SK-MEL-5 (cell line): ENCODE data around the gene CEACAM19. TPM values are rescaled to one million over a fixed set of nuclear protein-coding genes. Genes with fewer than 3 reads are reported as not detected.
A peak's percentile ranks its signal among the peaks of the same experiment; 100 is the strongest.

Experiments
- DNase-seq: peaks from one replicate; pipeline ENCODE4 v3.0.0-alpha.2; 2016; ENCODE audit warnings: low read depth, low spot score
- in situ Hi-C: cut with HindIII; loops from 2 replicates; pipeline ENCODE4 v1.10.0; 2016; ENCODE audit warnings: low sequenced_read_pairs, high pct_unique_total_duplicates, low pct_unique_long_range_greater_than_20kb
- total RNA-seq: library from RNA; depleted of rRNA; stranded (reverse); fragments of >200 nt; shearing (Covaris generic); gene quantifications from 2 replicates; pipeline ENCODE4 v1.2.3, GENCODE V29; 2014

CEACAM19 gene
- total RNA-seq, 1 experiment from 2014 or later = 0.16 TPM

DNA sequence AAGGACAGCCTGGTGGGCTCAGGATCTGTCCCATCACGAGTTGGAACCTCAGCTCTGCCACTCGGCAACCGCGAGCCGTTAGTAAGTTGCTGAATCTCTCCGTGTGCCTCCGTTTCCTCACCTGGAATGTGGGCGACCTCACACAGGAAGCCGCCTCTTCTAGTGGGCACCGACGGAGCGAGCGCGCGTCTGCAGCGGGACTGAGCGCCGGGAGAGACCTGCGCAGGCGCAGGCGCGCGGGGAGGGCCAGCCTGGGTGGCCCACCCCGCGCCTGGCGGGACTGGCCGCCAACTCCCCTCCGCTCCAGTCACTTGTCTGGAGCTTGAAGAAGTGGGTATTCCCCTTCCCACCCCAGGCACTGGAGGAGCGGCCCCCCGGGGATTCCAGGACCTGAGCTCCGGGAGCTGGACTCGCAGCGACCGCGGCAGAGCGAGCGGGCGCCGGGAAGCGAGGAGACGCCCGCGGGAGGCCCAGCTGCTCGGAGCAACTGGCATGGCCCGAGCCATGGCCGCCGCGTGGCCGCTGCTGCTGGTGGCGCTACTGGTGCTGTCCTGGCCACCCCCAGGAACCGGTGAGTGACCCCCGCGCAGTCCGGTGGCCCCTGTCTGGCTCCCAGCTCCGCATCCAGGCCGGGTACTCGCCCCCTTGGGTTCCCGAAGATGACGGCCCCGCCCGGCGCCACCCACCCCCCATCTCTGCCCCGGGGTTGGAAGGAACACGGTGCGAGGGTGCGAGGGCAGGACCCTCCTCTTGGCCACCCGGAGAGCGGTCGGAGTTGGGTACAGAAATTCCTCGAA is 27.5 kb upstream of the CEACAM19 start, which contains the start of gene PVR:
Gene PVR, plus strand, starts transcription at position 306 of the 797 bp plus-strand sequence. Its CDS starts 187 bp downstream, at position 493.
- in situ Hi-C loops = no loop called here
- peak; percentile 68 for DNase-seq

DNA sequence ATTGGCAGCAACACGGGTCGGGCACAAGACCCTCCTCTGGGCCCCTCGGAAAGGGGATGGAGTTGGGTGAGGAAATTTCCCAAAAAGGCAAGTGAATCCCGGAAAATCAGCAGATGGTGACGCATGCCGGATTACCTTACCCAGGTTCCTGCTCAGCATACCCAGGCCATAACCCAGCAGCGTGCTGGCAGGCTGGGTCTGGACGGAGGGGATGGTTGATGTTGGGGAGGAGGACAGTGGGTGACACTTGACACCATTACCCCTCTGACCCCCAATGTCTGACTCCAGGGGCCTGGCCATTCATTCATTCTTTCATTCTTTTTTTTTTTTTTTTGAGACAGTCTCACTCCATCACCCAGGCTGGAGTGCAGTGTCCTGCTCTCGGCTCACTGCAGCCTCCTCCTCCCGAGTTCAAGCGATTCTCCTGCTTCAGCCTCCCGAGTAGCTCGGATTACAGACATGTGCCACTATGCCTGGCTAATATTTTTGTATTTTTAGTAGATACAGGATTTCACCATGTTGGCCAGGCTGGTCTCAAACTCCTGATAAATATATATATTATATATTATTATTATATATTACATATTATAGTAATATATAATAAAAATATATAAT is 26.8 kb upstream of the CEACAM19 start:
- in situ Hi-C loops = no loop called here
- peak; percentile 37 for DNase-seq

DNA sequence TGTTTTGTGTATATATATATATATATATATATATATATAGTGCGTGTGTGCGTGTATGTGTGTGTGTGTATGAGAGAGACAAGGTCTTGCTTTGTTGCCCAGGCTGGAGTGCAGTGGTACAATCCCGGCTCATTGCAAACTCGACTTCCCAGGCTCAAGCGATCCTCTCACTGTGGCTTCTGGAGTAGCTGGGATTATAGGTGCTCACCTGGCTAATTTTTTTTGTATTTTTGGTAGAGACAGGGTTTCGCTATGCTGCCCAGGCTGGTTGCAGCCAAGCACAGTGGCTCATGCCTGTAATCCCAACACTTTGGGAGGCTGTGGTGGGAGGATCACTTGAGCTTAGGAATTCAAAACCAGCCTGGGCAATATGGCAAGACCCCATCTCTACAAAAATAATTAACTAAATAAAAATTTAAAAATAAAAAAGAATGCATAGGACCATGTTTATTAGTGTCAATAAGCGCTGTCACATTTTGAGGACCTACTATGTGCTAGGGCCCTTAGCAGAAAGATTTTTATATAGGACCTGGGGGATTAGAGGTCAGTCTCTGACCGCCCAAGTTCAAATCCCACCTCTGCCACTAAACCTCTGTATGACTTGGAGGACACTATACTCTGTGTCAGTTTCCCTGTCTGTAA is 25.8 kb upstream of the CEACAM19 start:
- DNase-seq = no peak
- in situ Hi-C loops = no loop called here

DNA sequence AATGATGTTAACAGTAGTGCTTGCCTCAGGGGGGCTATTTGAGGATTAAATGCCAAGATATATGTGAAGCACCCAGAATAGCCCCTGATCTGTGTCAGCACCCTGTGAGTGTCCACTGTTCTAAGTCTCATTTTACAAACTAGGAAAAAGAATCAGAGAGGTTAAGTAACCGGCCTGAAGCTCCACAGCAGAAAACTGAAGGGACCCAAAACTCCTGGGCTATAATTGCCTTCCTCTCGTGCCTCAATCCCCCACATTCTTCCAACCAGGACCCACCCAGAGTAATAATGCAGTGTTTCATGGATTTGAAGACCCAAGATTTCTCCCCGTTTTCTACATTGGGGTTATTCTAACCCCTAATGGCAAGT is 25.2 kb upstream of the CEACAM19 start:
- DNase-seq = no peak
- in situ Hi-C loops = no loop called here

DNA sequence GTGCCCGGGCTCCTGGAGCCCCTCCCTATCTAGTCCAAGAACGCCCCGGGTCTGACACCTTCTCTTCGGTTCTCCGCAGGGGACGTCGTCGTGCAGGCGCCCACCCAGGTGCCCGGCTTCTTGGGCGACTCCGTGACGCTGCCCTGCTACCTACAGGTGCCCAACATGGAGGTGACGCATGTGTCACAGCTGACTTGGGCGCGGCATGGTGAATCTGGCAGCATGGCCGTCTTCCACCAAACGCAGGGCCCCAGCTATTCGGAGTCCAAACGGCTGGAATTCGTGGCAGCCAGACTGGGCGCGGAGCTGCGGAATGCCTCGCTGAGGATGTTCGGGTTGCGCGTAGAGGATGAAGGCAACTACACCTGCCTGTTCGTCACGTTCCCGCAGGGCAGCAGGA is 24.1 kb upstream of the CEACAM19 start:
- DNase-seq = no peak
- in situ Hi-C loops = no loop called here

DNA sequence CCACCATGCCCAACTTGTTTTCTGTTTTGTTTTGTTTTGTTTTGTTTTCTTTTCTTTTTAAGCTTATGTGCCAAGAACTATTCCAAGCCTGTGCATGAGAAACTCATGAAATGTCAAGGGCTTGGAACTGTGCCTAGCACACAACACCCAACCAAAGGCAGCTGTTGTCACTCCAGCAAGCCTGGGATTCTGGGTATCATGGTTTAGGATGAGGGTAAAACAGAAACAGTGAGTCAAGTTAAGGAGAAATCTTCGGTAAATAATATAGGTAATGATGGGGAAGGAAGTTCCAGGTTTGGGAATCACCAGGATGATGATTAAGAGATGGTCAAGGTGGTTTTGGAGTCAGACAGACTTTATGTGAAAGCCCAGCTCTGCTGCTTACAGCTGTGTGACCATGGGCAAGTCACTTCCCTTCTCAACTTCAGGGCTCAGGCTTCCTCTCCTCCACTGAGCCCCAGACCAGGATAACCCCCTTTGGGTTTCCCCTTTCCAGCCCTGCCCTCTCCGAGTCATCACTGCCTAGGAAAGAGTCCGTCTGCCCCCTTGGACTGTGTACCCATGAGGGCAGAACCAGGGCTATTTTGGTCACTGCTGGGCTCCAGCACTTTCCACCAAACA is 22.5 kb upstream of the CEACAM19 start:
- in situ Hi-C loops = no loop called here
- no peak for DNase-seq

DNA sequence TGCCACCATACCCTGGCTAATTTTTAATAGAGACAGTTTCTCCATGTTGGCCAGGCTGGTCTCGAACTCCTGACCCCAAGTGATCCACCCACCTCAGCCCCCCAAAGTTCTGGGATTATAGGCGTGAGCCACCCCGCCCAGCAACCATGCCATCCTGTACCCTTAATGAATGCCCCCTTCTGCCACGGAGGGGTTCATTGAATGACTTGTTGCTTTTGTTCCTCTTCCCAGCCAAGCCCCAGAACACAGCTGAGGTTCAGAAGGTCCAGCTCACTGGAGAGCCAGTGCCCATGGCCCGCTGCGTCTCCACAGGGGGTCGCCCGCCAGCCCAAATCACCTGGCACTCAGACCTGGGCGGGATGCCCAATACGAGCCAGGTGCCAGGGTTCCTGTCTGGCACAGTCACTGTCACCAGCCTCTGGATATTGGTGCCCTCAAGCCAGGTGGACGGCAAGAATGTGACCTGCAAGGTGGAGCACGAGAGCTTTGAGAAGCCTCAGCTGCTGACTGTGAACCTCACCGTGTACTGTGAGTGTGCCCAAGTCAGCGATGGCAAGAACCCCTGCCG is 21.6 kb upstream of the CEACAM19 start:
- in situ Hi-C loops = no loop called here
- DNase-seq = no peak

DNA sequence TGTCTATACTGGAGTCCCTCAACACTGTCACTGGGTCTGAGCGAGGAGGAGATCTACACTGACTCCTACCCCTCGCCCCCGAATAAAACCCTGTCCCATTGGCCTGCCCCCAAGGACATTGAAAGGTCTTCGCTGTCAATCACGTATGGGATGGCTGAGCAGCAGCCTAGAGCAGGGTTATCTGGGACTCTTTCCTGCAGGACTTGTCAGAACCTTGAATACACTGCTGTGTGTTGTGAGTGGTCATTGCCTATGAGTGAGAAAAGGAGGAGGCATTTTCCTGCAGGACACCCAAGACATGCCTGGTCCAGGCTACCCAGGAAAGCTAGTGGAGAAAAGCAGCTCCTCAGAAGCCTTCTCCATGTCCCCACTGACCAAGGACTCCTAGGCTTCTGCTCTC is 17.9 kb upstream of the CEACAM19 start:
- in situ Hi-C loops = no loop called here
- no peak for DNase-seq

DNA sequence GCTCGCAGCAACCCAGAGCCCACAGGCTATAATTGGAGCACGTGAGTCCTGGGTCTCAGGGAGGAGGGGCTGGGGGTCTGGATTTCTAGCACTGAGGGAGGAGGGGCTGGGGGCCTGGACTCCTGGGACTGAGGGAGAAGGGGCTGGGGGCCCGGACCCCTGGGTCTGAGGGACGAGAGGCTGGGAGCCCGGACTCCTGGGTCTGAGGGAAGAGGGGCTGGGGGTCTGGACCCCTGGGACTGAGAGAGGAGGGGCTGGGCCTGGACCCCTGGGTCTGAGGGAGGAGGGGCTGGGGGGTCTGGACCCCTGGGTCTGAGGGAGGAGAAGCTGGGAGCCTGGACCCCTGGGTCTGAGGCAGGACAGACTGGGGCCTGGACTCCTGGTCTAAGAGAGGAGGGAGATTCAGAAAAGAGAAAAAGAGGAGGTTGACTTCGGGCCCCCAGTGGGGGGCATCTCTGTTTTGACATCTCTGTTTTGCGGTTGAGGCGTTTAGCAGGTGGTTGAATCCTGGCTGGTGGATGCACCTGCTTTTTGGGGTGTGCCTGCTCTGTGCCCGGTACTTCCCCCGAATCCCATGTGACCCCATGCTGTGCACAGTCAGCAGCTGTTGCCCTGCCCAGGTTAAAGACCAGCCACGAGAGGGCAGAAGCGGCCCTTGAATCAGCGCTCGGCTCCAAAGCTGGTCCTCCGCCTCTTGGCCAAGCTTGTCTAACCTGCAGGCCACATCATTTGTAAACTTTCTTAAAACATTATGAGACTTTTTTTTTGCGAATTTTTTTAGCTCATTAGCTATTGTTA is 17.1 kb upstream of the CEACAM19 start:
- in situ Hi-C loops = no loop called here
- peak; percentile 71 for DNase-seq

DNA sequence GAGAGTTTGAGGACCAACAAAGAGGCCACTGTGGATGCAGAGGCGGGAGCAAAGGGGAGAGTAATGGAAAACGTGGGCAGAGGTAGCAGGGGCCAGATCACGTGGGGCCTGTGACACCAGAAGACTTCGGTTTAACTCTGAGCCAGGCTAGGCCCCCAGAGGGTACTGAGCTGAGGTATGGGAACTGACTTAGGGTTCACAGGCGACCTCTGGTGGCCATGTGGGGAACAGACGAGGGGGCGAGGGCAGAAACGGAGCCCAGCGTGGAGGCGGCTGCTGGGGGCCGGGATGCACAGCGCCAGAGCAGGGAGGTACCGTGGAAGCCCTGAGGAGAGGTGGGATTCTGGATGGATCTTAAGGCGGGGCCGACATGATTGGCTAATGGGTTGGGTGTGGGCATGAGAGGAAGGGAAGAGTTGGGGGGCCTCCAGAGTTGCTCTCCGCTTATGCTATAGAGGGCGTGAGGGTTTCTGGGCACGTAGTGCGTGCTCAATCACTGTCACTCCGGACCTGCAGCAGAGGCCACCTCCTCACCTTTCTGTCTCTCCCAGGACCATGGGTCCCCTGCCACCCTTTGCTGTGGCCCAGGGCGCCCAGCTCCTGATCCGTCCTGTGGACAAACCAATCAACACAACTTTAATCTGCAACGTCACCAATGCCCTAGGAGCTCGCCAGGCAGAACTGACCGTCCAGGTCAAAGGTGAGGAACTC is 13.9 kb upstream of the CEACAM19 start:
- peak; percentile 69 for DNase-seq
- in situ Hi-C loops = no loop called here

DNA sequence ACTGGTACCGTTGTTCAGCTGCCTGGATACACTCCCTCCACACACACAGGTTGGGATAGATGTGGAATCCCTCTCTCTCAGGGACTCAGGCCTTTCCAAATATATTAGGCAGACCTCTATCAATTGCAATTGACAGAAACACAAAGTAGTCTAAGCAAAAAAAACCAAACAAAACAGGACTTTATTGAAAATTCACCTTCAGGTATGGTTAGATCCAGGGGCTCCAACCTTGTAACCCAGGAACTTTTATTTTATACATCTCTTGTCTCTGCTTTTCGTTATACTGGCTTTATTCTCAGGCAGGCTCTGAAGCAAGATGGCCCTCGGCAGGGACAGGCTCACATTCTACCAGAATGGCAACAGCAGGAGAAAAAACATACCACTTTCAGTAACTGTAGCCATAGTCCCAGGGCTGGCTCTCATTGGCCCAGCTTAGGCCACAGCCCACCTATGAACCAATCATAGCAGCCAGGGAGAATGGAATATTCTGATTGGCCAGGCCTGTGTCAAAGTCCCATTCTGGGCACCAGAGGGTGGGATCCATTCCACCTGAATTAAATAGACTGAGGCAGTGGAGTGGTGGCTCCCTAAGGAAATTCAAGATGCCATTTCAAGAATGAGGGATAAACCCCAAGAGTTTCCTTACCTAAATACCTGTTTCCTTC is 13.1 kb upstream of the CEACAM19 start:
- peak; percentile 35 for DNase-seq
- in situ Hi-C loops = no loop called here

DNA sequence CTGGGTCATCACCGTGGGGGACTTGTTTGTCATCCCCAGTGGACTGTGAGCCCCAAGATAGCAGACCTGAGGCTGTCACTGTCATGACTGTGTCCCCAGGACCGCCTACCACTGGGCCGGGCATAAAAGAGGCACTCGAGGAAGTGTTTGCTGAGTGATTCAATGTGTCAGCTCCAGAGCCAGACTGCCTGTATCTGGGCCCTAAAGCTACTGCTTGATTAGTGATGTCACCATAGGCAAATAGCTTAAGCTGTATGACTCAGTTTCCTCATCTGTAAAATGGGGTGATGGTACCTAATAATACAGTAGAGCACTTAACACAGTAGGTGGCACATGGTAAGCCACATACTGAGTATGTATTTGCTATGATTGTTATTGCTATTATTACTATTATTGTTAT is 11.2 kb upstream of the CEACAM19 start:
- no peak for DNase-seq
- in situ Hi-C loops = no loop called here

DNA sequence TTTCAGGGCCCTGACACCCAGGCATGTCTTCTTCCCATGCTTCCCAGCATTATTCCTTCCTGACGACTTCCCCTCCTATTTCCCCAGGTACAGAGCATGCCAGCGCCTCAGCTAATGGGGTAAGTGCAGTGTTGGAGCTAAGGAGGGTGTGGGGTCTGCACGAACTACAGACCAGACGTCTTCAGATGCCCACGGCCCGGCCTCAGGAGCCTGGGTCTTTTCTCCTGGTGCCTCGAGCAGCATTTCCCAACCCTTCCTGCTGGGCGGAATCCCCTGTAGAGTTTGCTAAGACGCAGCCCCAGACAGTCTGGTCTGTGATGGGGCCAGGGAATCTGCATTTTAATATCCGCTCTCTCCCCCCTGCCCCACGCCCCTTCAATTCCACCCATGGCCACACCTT is 10.1 kb upstream of the CEACAM19 start:
- in situ Hi-C loops = no loop called here

DNA sequence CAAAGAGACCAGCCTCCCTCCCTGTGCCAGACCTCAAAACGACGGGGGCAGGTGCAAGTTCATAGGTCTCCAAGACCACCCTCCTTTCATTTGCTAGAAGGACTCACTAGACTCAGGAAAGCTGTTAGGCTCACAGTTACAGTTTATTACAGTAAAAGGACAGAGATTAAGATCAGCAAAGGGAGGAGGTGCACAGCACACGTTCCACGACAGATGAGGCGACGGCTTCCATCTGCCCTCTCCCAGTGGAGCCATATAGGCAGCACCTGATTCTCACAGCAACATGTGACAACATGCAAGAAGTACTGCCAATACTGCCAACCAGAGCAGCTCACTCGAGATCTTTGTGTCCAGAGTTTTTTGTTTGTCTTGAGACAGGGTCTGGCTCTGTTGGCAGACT is 9.4 kb upstream of the CEACAM19 start:
- in situ Hi-C loops = no loop called here
- no peak for DNase-seq

More for the DNA sequence above, 10.1 kb upstream of the CEACAM19 start:
- DNase-seq = no peak

DNA sequence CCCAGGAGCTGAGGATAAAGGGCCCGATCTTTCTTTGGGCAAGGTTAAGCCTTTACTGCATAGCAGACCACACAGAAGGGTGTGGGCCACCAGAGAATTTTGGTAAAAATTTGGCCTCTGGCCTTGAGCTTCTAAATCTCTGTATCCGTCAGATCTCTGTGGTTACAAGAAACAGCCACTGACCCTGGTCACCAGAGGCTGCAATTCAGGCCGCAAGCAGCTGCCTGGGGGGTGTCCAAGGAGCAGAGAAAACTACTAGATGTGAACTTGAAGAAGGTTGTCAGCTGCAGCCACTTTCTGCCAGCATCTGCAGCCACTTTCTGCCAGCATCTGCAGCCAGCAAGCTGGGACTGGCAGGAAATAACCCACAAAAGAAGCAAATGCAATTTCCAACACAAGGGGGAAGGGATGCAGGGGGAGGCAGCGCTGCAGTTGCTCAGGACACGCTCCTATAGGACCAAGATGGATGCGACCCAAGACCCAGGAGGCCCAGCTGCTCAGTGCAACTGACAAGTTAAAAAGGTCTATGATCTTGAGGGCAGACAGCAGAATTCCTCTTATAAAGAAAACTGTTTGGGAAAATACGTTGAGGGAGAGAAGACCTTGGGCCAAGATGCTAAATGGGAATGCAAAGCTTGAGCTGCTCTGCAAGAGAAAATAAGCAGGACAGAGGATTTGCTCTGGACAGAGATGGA is 8.4 kb upstream of the CEACAM19 start:
- in situ Hi-C loops = no loop called here
- no peak for DNase-seq

DNA sequence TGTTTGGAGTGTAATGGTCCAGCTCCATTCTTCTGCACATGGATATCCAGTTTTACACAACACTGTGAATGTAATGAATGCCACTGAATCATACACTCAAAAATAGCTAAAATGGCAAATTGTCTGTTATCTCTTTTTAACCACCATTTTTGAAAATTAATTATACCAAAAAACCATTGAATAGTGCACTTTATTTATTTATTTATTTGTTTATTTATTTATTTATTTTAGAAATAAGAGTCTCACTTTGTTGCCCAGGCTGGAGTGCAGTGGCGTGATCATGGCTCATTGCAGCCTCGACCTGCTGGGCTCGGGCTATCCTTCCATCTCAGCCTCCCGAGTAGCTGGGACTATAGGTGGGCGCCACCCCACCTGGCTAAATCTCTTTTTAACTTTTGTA is 7.3 kb upstream of the CEACAM19 start:
- no peak for DNase-seq
- in situ Hi-C loops = no loop called here
